B cell (primary cell): ENCODE measurements around the gene NHS. TPM values are rescaled to one million over a fixed set of nuclear protein-coding genes. Genes with fewer than 3 reads are reported as not detected.

Source experiments
- ATAC-seq: fragments of 200-7000 bp; cut with Tn5 transposase; one replicate; pipeline ENCODE4 v1.10.0; 2021; ENCODE audit warnings: low read depth, mild to moderate bottlenecking, moderate number of reproducible peaks, moderate library complexity
- CTCF ChIA-PET: fragments of 350-600 bp; sonication (Branson Sonifier 250); formaldehyde crosslinking; loops from one replicate; lab custom pipeline; 2021; ENCODE audit warnings: antibody characterized with exemption, inconsistent platforms; lab: Charles Lee
- POLR2A ChIA-PET: fragments of 350-600 bp; sonication (Branson Sonifier 250); formaldehyde crosslinking; loops from one replicate; lab custom pipeline; 2021; ENCODE audit warnings: antibody characterized with exemption; lab: Charles Lee
- DNase-seq: peaks from one replicate; pipeline ENCODE4 v3.0.0; 2013
- H2AFZ ChIP-seq: 2 replicates; pipeline ENCODE4 v1.6.1; 2012; ENCODE audit warnings: mild to moderate bottlenecking, low read depth, low read length; ENCODE audit not compliant: insufficient read depth, poor library complexity, severe bottlenecking
- H3K27ac ChIP-seq, 2 donors: 1 replicate in 1 of 2; 2 replicates in 1 of 2; pipeline ENCODE4 v1.5.1; 2012 to 2013; ENCODE audit warnings: low read length in 2 of 2, mild to moderate bottlenecking in 2 of 2, moderate library complexity in 1 of 2
- H3K27me3 ChIP-seq, 4 experiments: fragments of 200-600 bp in 1 of 4; sonication (generic) in 1 of 4; replicated peaks in 1 of 4; 1 replicate in 2 of 4; 2 replicates in 2 of 4; pipeline versions ENCODE4 v1.6.1 to v1.7.0; 2013 to 2016; ENCODE audit warnings: low read length in 3 of 4, mild to moderate bottlenecking in 2 of 4, mixed read lengths in 1 of 4, moderate library complexity in 1 of 4; ENCODE audit not compliant: insufficient read depth in 4 of 4, control insufficient read depth in 3 of 4; ENCODE audit errors: control extremely low read depth in 1 of 4
- H3K36me3 ChIP-seq, 2 experiments: replicated peaks in 1 of 2; 1 replicate in 1 of 2; 2 replicates in 1 of 2; pipeline versions ENCODE4 v1.6.1 to v1.7.1; 2013; ENCODE audit warnings: low read length in 1 of 2; ENCODE audit not compliant: insufficient read depth in 2 of 2, control insufficient read depth in 1 of 2; ENCODE audit errors: control extremely low read depth in 1 of 2, extremely low read depth in 1 of 2
- H3K4me1 ChIP-seq, 2 donors: fragments of 200-600 bp in 1 of 2; sonication (generic) in 1 of 2; 1 replicate in 1 of 2; 2 replicates in 1 of 2; pipeline versions ENCODE4 v1.5.1 to v1.6.1; 2013 to 2017; ENCODE audit warnings: low read length in 2 of 2; ENCODE audit not compliant: control insufficient read depth in 2 of 2, insufficient read depth in 2 of 2
- H3K4me2 ChIP-seq: replicated peaks from 2 replicates; pipeline ENCODE3; 2012; ENCODE audit warnings: mild to moderate bottlenecking, low read depth, low read length; ENCODE audit not compliant: poor library complexity, severe bottlenecking
- H3K4me3 ChIP-seq, 5 experiments: fragments of 200-600 bp in 1 of 5; sonication (generic) in 1 of 5; 1 replicate in 3 of 5; 2 replicates in 2 of 5; pipeline versions ENCODE4 v1.5.1 to v1.7.0; 2011 to 2016; ENCODE audit warnings: low read length in 4 of 5, mild to moderate bottlenecking in 4 of 5, low read depth in 2 of 5, control low read depth in 1 of 5, moderate library complexity in 1 of 5; ENCODE audit not compliant: insufficient read depth in 1 of 5; ENCODE audit errors: control extremely low read depth in 1 of 5, extremely low read depth in 1 of 5
- H3K79me2 ChIP-seq: fragments of 200-600 bp; sonication (generic); one replicate; pipeline ENCODE4 v1.6.0; 2016; ENCODE audit warnings: low read length; ENCODE audit not compliant: control insufficient read depth, insufficient read depth
- H3K9ac ChIP-seq: fragments of 200-600 bp; sonication (generic); 2 replicates; pipeline ENCODE4 v1.6.1; 2017; ENCODE audit warnings: mild to moderate bottlenecking, low read length, moderate library complexity
- H3K9me3 ChIP-seq, 3 donors: one replicate each; pipeline versions ENCODE4 v1.6.1 to v1.7.1; 2013; ENCODE audit warnings: low read length in 2 of 3; ENCODE audit not compliant: control insufficient read depth in 2 of 3, insufficient read depth in 1 of 3; ENCODE audit errors: control extremely low read depth in 1 of 3
- H4K20me1 ChIP-seq: 2 replicates; pipeline ENCODE4 v1.6.0; 2012; ENCODE audit warnings: mild to moderate bottlenecking, low read length; ENCODE audit not compliant: insufficient read depth, control insufficient read depth, poor library complexity, severe bottlenecking
- H3K27ac Mint-ChIP-seq: one replicate; pipeline ENCODE4 v1.8.0; 2021; ENCODE audit warnings: mixed read lengths
- H3K27me3 Mint-ChIP-seq: one replicate; pipeline ENCODE4 v1.8.0; 2021; ENCODE audit warnings: mixed read lengths
- H3K4me1 Mint-ChIP-seq: one replicate; pipeline ENCODE4 v1.8.0; 2021; ENCODE audit warnings: mixed read lengths
- H3K4me3 Mint-ChIP-seq: one replicate; pipeline ENCODE4 v1.8.0; 2021; ENCODE audit warnings: mixed read lengths
- H3K9me3 Mint-ChIP-seq: one replicate; pipeline ENCODE4 v1.8.0; 2022; ENCODE audit warnings: mixed read lengths; ENCODE audit not compliant: insufficient read depth
- CTCF ChIP-seq: fragments of 200-600 bp; IDR thresholded peaks from one replicate; pipeline ENCODE4 v1.8.0; 2022; ENCODE audit warnings: antibody characterized with exemption, mild to moderate bottlenecking
- EZH2 ChIP-seq: IDR thresholded peaks from 2 replicates; pipeline ENCODE4 v1.6.1; 2012; ENCODE audit warnings: borderline replicate concordance, low read depth, mild to moderate bottlenecking, moderate library complexity, low read length; ENCODE audit not compliant: insufficient read depth, poor library complexity, severe bottlenecking
- WGBS: methylation state at CpG from one replicate; pipeline ENCODE4 v1.1.5; 2013; ENCODE audit warnings: missing lambda C conversion rate; ENCODE audit not compliant: insufficient coverage; 5-methylcytosine and 5-hydroxymethylcytosine counted together
- intact Hi-C: fragments of 100-400 bp; cut with micrococcal nuclease; formaldehyde crosslinking; loops from one replicate; pipeline ENCODE4 v1.10.0; 2022
- polyA plus RNA-seq: library from polyadenylated mRNA; depleted of rRNA; stranded (reverse); fragments of >200 nt; gene quantifications from 2 replicates; pipeline ENCODE4 v1.2.3, GENCODE V29; 2012
- total RNA-seq, 2 donors: library from RNA; stranded (reverse); fragments of 120-200 nt in 1 of 2; gene quantifications; 1 replicate in 1 of 2; 2 replicates in 1 of 2; pipeline versions ENCODE4 v1.2.3 to v1.2.4, GENCODE V29; 2013 to 2022

Gene NHS
- total and polyA plus RNA-seq, 2 donors (not counting 1 experiment from before 2014, with no cell fraction given): not detected

DNA sequence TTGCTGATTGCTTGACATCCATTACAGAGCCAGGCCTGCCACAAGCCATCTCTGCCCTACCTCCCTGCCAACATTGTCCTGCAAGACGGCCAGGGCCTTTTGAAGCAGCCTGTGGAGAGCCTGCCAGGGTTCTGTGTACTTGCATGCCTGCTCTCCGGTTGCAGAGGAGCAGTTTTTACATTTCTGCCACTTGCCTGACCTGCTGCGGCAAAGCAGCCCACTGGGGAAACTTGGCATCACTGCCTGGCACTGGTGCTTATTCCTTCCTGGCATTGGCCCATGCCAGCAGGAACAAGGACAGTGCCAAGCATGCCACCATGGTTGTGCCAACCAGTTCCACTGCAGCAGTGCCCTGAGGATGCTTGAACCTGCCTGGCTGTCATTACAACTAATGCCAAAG is 167.1 kb downstream of the NHS start:
- no peak overlapping the region for H3K27ac ChIP-seq
- H3K79me2 ChIP-seq: no peaks in the 10 kb centered on the region
- H3K9me3 ChIP-seq: no peaks in the 10 kb centered on the region
- TF ChIP-seq CTCF (no peak), EZH2 (no peak)
- intact Hi-C loops: no loop called here
- CTCF ChIA-PET: no interaction called here
- H3K27me3 ChIP-seq: no peaks in the 10 kb centered on the region
- 87% methylated on average over 2 of the region's 3 CpGs for WGBS
- POLR2A ChIA-PET: no interaction called here
- H2AFZ ChIP-seq: no peak overlapping the region
- H3K36me3 ChIP-seq: no peaks in the 10 kb centered on the region
- H3K4me2 ChIP-seq: no peak overlapping the region
- no peak overlapping the region for H3K9ac ChIP-seq
- no peak overlapping the region for H3K4me3 Mint-ChIP-seq
- no peaks in the 10 kb centered on the region for H3K4me1 ChIP-seq
- H3K4me3 ChIP-seq: no peak overlapping the region
- ATAC-seq: no peak
- DNase-seq: no peak
- no peaks in the 10 kb centered on the region for H3K27me3 Mint-ChIP-seq
- no peaks in the 10 kb centered on the region for H4K20me1 ChIP-seq
- no peak overlapping the region for H3K27ac Mint-ChIP-seq
- H3K9me3 Mint-ChIP-seq: no peaks in the 10 kb centered on the region
- H3K4me1 Mint-ChIP-seq: no peaks in the 10 kb centered on the region

DNA sequence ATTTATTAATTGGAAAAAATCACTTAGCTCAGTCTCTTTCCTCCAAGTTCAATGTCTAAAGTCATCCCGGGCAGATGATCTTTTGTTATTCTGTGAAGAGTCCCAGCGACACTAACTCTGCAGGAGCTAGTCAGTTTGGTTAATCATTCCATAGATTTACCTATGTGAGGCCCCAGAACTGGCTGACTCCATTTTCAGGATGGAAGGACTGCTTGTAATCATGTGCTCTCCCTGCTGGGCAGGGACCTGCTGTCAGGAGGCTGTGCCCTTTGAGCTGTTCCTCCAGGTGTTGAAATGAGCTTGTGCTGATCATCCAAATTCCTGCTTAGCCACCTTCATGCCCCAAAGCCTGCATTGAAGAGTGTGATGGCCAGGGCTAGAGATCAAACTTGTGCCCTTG is 169.8 kb downstream of the NHS start:
- CTCF ChIA-PET: no interaction called here
- Mint-ChIP-seq H3K4me1 (no peaks in the 10 kb centered on the region), H3K9me3 (no peaks in the 10 kb centered on the region), H3K4me3 (no peak overlapping the region), H3K27ac (no peak overlapping the region), H3K27me3 (no peaks in the 10 kb centered on the region)
- Histone ChIP-seq H4K20me1 (no peaks in the 10 kb centered on the region), H3K9ac (no peak overlapping the region), H3K9me3 (no peaks in the 10 kb centered on the region), H3K79me2 (no peaks in the 10 kb centered on the region), H3K27me3 (no peaks in the 10 kb centered on the region), H3K36me3 (no peaks in the 10 kb centered on the region), H3K4me1 (no peaks in the 10 kb centered on the region), H2AFZ (no peak overlapping the region), H3K27ac (no peak overlapping the region), H3K4me3 (no peak overlapping the region), H3K4me2 (no peak overlapping the region)
- POLR2A ChIA-PET: no interaction called here
- ATAC-seq (no peak), DNase-seq (no peak)
- TF ChIP-seq CTCF: no peak
- no peak for TF ChIP-seq EZH2
- WGBS: no CpG with 5 or more reads among the region's 2 CpGs
- intact Hi-C loops: no loop called here
